ENCODE measurements around the gene MUL1.
"Not testable (repeated sequence)": the region's sequence is repeated elsewhere in the genome, so short reads cannot be mapped to it uniquely, and the experiment has no call there.

MUL1 gene

GRCh38 chr1:20519609-20520262 is 11.8 kb upstream of the MUL1 start:
- not testable (repeated sequence) for DNase-seq (ENCODE audit: low read depth, low spot score)

- no peak for DNase-seq (ENCODE audit: low read depth, low spot score)
Observed at GRCh38 chr1:20511518-20512428, 3.8 kb upstream of the MUL1 start.

DNA sequence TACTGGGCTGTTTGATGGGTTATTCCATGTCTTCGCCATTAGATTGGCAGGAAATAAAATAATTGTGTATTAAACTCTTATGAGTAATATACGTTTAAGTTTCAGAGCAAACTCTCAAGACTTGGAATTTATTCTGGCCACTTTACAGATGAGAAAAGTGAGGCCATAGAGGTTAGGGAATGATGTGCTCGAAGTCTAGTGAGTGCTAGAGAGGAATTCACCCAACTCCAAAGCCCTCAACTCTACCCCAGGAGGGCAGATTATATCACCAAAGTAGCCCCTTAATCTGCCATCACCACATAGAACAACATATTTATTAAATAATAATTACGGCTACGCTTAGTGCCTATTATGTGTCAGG is 440 bp upstream of the MUL1 start:
- no peak for DNase-seq (ENCODE audit: low read depth, low spot score)

GRCh38 chr1:20507248-20507563 is 745 bp downstream of the MUL1 start:
- DNase-seq (ENCODE audit: low read depth, low spot score): no peak

- no peak for DNase-seq (ENCODE audit: low read depth, low spot score)
Observed at GRCh38 chr1:20505488-20505887, 2.5 kb downstream of the MUL1 start.

DNA sequence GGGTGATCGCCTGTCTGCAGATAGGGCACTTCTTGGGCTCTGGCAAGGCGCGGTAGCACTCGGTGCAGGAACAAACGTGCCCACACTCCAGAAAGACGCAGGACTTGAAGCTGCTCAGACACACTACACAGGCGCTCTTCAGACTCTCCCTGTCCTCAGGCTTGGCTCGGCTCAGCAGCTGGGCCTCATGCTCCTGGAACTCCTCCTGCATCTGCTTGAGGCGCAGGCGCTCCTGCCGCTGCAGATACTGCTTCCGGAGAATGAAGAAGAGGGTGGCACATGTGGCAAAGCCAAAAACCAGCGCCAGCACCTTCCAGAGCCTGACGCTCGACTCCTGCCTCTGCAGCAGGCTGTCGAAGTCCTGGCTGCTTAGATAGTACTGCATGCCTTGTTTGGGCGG is 7.2 kb downstream of the MUL1 start:
- no peak for DNase-seq (ENCODE audit: low read depth, low spot score)

GRCh38 chr1:20499718-20500117 is 8.2 kb downstream of the MUL1 start:
- no peak for DNase-seq (ENCODE audit: low read depth, low spot score)

GRCh38 chr1:20499105-20499504 is 8.8 kb downstream of the MUL1 start:
- DNase-seq (ENCODE audit: low read depth, low spot score): no peak

- no peak for DNase-seq (ENCODE audit: low read depth, low spot score)
Observed at GRCh38 chr1:20498116-20498515, 9.8 kb downstream of the MUL1 start.

- no peak for DNase-seq (ENCODE audit: low read depth, low spot score)
Observed at GRCh38 chr1:20497506-20497905, 10.4 kb downstream of the MUL1 start.

DNA sequence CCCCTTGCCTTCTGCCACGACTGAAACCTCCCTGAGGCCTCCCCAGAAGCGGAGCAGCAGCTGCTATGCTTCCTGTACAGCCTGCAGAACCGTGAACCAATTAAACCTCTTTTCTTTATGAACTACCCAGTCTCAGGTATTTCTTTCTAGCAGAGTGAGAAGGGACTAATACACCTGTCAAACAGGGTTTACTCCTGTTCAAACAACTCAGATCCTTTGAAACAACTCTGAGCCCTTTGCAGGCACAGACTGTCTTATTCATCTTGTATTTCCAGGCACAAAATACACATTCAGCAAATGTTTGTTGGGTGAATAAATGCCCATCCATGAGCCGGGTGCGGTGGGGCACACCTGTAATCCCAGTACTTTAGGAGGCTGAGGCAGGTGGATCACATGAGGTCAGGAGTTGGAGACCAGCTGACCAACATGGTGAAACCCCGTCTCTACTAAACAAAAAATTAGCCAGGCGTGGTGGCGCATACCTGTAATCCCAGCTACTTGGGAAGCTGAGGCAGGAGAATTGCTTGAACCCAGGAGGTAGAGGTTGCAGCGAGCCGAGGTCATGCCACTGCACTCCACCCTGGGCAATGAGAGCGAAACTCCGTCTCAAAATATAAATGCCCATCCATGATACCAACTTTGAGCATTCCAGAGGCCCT is 11.1 kb downstream of the MUL1 start:
- DNase-seq (ENCODE audit: low read depth, low spot score): not testable (repeated sequence)

DNA sequence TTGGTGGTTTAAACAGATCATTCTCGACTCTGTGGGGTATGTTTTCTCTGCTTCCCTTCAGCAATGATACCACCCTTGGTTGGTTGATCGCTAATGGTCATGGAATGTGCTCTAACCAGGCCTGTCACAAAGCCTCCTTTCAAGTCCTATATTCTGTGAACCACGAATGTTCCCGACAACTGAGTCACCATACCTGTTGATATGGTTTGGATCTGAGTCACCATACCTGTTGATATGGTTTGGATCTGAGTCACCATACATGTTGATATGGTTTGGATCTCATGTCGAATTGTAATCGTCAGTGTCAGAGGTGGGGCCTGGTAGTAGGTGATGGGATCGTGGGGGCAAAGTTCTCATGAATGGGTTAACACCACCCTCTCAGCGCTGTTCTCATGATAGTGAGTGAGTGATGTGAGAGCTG is 11.7 kb downstream of the MUL1 start:
- DNase-seq (ENCODE audit: low read depth, low spot score): no peak

GRCh38 chr1:20495661-20496060 is 12.3 kb downstream of the MUL1 start:
- no peak for DNase-seq (ENCODE audit: low read depth, low spot score)

- no peak for DNase-seq (ENCODE audit: low read depth, low spot score)
Observed at GRCh38 chr1:20494609-20495311, 13.2 kb downstream of the MUL1 start.

GRCh38 chr1:20493839-20494608 is 13.9 kb downstream of the MUL1 start:
- DNase-seq (ENCODE audit: low read depth, low spot score): peak; percentile 57

GRCh38 chr1:20493309-20493708 is 14.6 kb downstream of the MUL1 start:
- no peak for DNase-seq (ENCODE audit: low read depth, low spot score)

DNA sequence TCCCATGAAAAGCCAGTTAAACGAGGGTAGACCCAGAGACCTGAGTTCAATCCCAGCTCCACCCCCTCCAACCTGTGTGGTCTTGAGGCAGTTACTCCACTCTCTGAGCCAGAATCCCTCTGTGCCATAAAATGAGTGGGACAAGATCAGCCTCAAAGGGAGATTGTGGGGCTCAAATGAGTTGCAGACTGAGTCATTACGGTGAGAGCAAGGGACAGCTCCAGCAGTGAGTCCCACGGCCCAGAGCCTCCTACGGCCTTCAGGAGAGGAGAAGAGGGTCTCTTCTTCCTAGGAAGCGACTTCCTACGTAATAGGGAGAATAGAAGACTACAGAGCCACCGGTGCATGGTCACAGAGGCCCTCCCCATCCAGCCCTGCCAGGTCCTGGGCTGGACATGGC is 15.2 kb downstream of the MUL1 start:
- DNase-seq (ENCODE audit: low read depth, low spot score): no peak

- no peak for DNase-seq (ENCODE audit: low read depth, low spot score)
Observed at GRCh38 chr1:20491866-20492265, 16.1 kb downstream of the MUL1 start.

DNA sequence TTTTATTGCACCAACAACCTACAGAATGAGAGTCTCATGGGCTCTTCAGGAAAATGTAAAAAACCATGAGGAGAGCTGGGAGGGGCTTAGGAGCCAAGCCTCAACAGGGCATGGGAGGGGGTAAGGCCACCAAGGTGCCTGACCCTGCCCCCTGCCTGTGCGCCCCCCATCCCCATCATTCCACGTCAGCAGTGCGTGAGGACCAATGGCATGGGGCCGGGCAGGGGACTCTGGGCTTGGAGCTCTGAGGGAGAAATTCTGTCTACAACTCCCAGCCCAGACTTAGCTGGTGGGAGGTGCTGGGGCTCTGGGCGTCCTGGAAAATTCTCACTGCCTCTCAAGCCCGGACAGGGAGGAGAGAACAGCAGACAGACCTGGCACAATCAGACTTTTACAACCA is 16.8 kb downstream of the MUL1 start:
- no peak for DNase-seq (ENCODE audit: low read depth, low spot score)

DNA sequence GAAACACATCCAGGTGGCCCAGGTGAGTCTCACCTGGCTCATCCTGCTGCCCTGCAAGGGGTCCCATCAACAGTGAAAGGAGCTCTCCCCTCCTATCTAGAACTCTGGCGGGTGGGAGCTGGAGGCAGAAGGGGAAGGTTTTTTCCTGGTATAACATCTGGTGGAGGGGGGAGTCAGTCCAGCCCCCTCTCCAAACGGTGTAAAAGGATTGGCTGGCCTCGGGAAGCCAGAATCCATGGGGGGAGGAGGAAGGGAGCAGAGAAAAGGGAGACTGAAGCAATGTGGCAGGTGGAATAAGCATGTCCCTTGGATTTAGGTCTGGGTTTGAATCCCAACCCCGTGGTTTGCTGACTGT is 20.7 kb downstream of the MUL1 start:
- no peak for DNase-seq (ENCODE audit: low read depth, low spot score)

DNA sequence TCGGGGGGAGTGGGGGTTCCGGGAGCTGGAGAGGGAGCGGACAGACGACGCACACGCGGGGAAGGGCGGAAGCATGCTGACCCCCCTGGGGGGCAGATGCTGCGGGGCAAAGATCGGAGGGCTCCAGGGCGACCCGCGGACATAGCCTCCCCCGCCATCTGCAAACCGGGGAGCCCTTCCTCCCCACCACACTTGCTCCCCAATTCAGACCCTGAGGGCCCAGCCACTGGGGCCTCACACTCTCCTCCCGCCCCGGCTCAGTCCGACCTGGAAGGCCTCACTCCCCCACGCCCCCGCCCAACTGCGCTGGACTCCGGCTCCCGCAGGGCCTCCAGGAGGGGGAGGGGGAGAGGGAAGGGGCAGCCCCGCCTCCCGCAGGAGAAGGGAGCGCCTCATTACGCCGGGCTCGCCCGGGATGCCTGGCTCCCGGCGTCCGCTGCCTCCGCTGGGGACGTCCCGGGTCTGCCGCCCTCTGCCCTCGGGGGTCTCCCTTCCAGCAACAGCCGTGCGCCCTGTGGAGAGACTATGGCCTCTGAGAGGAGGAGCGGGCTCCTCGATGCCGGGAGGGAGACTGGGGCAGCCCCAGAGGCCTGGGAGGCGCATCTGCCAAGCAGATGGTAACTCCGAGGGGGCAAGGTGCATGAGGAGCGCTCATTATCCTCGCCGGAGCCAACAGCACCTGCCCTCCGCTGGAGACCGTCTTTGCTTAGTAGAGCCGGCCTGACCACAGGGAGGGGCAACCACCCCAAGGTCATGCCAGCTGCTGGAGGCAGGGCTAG is 21.3 kb downstream of the MUL1 start:
- DNase-seq (ENCODE audit: low read depth, low spot score): no peak

Measured in activated naive CD8-positive, alpha-beta T cell treated with anti-CD3 and anti-CD28 coated beads, Interleukin-2, amount 50 U/mL, for 16 hours (primary cell).